Left renal pelvis (tissue), 4 donors: Measurements from ENCODE around the gene MYBL2. TPM values are rescaled to one million over a fixed set of nuclear protein-coding genes. Genes with fewer than 3 reads are reported as not detected.

Source experiments
- DNase-seq, 4 donors: peaks; one replicate each; pipeline ENCODE4 v3.0.0-alpha.2; 2013; ENCODE audit warnings: low read depth in 4 of 4, low spot score in 3 of 4
- polyA plus RNA-seq, 4 donors: library from polyadenylated mRNA; unstranded; fragments of 120-200 nt; gene quantifications; one replicate each; pipeline ENCODE4 v1.2.1, GENCODE V29; 2013; ENCODE audit not compliant: insufficient read length in 4 of 4

Gene MYBL2
- polyA plus RNA-seq, 4 donors = 19.2 to 27.5 (median 25.1) TPM

DNA sequence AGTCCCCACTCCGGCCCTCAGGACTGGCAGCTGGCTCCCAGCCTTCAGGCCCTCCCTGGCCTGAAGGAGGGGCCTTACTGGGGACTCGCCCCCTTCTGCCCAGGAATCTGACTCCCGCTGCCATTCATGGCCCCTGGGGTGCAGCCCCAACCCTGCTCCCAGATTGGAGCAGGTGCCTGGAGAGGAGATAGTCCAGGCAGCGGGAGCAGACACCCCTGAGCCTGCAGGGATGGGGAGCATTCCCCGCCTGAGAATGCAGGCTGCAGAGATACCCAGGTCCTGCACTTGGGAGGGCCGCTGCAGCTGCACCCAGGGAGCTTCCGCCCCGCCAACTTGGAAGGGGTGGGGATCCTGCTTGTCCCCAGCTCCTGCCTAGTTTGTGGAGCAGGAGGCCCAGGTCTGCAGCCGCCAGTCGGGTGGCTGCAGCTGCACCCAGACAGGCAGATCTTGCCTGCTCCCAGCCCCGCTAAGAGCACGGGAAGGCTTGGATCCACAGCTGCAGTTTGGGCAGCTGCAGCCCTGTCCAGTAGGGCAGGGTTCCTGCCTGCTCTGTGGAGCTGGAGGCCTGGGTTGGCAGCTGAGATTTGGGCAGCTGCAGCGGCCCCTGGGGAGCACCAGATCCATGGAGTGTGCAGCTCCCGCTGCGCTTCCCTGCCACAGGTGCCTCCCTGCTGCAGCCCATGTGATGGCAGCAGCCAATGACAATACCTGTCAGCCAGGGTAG lies 54.7 kb downstream of the MYBL2 start:
- no peak for DNase-seq

DNA sequence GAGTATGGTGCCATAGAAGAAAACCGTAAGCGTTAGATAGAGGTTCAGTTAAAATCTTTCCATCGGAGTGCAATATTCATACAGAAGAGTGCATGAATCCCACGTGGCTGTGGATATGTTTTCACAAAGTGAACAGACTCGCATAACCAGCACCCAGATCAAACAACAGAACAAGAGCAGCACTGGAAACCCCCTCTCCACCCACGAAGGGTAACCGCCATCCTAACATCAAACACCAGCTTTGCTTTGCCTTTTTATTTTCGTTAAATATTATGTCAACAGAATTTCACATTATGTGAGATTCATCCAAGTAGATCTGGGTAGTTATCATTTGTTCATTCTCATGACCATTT lies 55.2 kb downstream of the MYBL2 start:
- no peak for DNase-seq

DNA sequence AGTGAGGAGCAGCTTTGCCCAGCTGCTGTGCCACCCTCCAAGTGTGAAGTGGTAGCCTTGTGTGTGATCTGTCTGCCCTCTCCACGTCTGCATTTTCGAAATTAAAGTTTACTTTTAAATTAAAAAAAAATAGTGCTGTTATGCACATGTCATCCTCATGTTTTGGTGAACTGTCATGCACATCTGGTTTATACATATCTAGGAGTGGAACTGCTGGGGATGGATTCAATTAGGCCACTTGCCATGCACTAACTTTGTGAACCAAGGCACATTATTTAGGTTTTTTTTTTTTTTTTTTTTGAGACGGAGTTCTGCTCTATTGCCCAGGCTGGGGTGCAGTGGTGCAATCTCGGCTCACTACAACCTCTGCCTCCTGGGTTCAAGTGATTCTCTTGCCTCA lies 56.3 kb downstream of the MYBL2 start:
- no peak for DNase-seq

DNA sequence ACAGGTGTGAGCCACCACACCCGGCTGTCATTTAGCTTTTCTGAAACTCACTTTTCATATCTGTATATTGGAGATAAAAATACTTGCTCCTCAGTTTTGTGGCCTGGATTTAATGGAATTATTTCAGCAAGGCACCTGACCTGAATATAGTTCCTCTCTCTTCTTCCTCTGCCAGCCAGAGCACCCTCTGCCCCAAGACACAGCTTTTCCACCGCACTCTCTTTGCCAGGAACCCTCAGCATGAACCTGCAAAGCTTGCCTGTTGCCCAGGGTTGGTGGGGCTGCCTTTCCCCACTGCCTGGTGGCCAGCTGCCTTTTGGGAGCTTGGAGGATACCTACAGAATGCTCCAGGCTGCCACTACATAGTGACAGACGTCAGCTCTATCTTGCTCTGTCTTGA lies 56.8 kb downstream of the MYBL2 start:
- DNase-seq = no peak

DNA sequence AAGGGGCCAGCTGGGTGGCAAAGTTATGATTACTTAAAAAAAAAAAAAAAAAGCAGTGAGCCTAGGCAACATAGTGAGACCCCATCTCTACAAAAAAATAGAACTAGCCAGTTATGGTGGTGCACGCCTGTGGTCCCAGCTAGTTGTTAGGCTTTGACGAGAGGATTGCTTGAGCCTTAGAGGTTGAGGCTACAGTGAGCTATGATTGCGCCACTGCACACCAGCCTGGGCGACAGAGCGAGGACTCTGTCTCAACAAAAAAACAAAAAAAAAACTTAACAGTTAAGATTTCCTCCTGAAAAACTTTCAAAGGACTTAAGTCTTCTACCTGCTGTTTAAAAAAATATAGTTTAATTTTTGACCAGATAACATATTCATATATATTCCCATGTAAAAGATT lies 57.5 kb downstream of the MYBL2 start:
- no peak for DNase-seq

DNA sequence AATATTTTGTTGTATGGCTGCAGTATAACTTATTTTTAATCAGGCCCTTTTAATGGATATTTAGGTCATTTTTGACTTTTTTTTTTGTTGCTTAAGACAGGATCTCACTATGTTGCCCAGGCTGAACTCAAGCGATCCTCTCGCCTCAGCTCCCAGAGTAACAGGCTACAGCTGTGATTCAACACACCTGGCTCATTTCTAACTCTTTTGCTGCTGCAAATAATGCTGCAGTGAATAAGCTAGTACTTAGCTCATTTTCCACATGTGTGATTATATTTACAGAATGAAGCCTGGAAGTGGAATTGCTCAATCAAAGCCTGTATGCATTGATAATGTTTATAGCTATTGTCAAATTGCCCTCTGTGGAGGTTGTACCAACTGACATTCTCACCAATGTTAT lies 58.8 kb downstream of the MYBL2 start:
- DNase-seq = no peak

DNA sequence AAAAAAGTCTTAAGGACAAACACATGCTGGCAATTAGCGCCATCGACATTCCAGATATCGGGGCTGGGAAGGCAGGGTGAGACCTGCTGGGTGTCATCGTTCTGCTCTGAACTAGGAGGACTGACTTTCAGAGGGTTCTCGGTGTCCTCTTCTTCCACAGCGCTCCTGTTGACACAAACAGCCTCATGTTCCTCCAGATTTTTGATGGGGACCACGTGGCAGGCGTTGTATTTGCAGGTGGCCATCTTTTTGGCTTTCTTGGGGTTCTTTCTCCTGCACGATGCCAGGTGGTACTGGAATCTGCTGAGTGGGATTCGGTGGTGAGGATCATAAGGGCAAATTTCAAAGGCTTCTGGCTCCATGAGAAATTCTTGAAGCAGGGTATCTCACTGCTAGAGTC lies 59.4 kb downstream of the MYBL2 start:
- no peak for DNase-seq

DNA sequence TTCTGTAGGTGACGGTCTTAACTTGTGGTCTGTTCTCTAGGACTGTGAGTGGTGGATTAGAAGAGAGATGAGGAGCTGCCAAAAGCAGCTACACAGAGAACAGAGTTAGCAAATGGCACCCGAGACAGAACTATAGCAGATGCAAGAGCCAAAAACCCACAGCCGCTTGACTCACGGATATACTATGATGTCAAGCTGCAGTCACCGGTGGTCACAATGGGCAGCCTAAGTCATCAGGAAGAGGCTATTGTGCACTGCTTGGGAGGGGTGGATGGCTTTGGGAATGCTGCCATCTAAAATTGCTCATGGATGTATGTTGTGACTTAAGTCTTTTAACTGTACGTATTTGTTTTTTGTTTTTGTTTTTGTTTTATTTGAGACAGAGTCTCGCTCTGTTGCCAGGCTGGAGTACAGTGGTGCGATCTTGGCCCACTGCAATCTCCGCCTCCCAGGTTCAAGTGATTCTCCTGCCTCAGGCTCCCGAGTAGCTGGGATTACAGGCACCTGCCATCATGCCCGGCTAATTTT lies 60.0 kb downstream of the MYBL2 start, which contains the start of gene GTSF1L:
Gene GTSF1L, minus strand, starts transcription at position 192 of the 528 bp plus-strand sequence. CDS start 308 bp downstream, outside the sequence.
- no peak for DNase-seq

DNA sequence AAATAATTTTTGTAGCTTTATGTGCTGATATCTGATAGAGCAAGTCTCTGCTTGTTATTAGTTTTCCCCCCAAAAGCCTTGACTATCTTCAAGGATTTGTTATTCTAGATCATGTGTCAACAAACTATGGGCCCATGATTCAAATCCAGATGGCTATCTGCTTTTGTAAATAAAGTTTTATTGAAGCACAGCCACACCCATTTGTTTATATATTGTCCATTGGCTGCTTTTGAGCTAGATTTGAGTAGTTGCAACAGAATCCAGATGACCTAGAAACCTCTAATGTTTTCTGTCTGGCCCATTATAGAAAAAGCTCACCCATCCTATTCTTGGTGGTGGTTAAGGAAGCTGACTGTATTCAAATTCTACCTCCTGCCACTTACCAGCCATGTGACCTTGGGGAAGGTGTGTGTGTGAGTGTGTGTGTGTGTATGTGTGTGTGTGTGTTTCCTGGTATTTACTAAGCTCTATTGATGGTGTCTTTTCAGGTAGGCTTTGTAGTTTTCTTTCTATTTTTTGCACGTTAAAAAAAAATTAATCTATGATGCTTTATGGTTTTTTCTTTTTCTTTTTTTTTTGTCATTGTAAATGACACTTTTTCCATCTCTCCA lies 61.2 kb downstream of the MYBL2 start:
- no peak for DNase-seq

DNA sequence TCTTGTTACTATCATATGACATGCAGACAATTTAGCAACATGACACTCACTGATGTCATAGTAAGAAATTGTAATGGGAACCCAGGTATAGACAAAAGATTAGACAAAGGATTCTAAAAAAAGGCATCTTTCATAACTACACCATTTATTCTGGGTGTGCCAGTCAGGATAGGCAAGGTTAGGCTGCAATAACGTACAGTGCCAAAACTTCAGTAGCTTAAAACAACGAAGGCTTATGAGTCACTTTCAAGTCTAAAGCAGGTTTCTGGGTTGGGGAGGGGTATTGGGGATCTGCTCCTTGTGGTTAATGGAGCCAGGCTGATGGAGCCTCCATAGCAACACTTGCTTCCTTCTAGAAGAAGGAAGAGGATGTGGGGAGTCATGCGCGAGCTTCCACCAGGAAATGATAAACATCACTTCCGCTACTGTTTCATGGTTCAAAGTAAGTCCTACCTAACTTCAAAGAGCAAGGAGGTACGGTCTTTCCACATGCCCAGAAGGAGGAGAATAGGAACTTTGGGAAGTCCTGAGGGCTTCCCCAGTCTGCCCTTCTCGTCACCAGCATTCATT lies 61.9 kb downstream of the MYBL2 start:
- DNase-seq = no peak

DNA sequence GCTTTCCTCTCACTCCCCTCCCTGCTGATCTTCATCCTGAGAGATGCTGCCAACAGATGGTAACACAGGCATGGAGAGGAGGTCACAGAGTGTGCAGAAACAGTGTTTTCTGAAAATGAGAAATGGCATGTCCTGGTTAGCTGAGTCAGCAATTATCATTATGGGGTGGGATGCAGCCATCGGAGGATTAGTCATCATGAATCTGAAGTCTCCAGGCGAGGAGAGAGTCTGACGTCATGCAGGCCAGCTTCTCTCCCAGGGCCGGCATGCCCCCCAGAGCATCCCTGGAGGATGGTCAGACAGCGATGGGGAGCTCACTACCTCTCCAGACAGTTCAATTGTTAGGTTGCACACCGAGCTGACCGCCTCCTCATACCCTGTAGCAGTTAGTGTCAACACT lies 64.6 kb downstream of the MYBL2 start:
- no peak for DNase-seq

DNA sequence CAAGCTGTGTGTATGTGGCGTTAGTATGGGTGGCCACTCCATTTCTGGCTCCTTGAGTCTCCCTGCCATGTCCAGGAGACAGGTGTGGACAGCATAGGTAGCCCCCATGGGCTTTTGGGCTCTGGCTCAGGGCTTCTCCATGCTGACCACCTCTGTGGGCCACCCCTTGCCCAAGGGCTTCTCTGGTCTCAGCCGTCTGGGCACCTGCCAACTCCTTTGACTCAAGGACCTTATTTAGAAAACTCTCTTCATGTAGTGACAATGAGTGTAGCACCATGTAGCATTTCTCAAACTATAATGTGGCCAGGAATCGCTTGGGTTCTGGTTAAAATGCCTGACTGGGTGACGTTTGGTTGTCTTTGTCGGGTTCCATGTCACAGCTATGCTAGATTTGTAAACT lies 65.0 kb downstream of the MYBL2 start:
- no peak for DNase-seq

DNA sequence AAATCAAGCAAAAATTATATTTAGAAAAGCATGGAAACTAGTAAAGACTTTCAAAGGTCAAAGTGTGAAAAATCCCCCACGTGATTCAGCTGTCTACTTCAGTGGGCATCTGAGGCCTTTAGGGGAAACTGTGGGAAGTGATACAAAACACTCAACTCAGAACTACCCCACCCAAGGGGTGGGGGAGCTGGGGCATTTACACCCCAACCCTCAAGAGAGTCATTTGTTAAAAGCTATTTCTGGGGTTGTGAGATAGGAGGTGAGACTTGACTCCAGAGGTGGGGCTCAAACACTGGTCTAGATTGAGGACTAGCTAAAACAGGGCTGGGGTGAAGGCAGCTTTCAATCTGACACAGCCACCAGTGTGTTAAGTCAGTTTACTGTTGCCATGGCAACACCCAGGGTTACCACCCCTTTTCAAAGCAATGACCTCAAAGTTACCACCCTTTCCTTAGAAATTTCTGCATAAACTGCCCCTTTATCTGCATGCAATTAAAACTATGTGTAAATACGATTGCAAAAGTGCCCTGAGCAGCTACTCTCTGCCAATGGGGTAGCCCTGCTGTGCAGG lies 69.8 kb downstream of the MYBL2 start:
- DNase-seq = no peak

DNA sequence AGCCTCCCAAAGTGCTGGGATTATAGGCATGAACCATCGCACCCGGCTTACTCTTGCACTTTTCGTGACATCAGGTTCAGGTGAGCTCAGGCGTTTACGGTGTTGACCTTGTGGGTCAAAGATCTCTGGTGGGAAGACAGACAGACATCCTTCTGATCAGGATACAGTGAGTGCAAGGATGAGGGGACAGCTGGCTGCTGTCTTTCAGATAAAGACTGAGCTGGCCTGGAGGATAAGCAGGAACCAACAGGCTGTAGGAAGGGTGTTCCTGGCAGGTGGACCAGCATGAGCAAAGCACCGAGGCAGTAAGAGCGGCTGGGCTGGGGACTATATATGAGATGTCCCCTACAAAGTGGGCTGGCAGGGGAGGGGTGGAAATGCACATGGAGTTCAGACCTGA lies 71.0 kb downstream of the MYBL2 start:
- DNase-seq = no peak

DNA sequence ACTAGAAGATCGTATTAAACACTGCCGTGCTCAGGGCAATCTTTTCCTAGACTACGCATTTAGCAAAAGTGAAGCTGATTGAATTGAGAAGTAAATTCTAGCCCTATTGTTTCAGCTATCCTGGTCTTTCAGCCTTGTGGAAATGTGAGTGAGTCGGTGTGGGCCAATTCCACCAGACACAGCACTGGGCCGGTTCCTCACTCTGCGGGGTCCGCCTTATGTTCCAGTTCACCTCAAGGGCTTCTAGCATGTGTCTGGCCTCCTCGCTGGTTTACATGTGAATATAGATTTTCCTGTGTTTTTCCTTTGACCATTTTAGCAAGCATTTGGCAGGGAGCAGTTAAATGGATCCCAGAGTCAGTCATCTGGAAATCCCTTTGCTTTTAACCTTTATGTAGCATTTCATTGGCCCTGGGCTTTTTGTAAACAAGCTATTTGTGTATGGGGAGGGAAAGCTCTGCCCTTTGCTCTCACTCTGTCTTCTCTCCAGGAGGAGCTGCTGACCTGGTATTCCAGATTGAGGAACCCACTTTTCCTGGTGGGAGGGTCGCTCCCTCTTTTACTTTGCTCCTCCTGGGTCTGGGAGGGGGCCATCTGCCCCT lies 72.3 kb downstream of the MYBL2 start:
- no peak for DNase-seq

DNA sequence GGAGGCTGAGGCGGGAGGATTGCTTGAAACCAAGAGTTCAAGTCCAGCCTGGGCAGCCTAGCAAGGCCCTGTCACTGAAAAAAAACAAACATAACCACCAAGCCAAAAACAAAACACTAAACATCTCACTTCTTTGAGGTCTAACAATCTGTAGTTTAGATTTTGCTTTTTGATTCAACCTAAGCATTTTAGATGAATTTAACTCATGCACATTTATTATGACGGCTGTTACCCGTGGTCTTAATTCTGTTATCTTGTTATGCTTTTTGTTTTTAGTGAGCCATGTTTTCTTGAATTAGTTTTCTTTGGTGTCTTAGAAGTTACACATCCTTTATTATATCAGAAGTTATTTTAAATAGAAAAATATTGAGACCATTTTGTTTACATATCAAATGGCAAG lies 73.7 kb downstream of the MYBL2 start:
- DNase-seq = no peak

DNA sequence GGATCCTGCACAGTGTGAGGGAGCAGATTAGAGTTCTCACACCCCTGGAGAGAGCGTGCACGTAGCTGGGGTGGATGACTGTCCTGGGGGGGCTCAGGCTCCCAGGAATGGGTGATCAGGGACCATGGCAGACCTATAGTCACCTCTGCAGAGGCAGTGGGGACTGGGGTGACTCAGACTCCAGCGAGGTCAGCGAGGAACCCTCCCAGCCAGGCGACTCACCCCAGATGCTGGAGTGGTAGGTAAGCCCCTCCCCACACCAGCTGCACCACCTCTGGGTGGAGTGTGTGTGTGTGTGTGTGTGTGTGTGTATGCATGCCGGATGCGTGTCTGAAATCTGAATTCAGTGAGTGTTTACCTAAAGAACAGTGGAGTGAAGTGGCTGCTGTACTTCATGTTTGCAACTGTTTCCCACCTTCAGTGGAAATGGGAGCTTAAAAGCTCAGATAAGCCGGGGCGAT lies 77.3 kb downstream of the MYBL2 start:
- no peak for DNase-seq

DNA sequence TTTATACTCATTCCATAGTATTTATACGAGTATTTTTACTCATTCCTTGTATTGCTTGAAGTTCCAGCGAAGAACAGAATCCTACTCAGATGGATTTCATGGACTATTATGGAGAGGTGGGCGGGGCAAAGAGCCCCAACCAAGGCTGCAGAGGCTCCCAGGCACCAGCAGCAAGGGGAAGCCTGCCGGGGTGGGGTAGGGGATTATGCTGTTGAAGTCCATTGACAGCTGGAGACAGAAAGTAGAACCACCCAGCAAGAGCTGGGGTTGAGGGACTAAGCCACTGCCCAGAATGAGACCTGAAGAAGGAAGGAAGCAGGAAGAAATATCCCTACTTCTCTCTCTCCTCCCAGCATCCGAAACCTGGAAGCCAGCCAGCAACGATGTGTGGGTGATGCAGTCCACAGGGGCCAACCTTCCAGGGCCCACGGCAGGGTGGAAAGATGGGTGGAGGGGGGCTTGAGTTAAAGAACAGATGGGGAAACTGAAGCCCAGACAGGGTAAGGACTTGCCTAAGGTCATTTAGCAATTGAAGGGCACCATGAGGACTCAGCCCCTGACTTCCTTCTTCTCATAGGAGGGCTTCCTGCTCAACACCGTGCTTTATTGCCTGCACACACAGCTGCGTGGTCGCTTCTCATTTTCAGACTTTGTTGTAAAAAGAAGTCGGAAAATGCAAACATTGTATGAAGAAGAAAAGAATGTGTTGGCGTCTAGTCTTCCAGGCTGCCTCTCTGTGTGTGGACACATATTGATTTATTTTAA lies 78.2 kb downstream of the MYBL2 start:
- DNase-seq = no peak

DNA sequence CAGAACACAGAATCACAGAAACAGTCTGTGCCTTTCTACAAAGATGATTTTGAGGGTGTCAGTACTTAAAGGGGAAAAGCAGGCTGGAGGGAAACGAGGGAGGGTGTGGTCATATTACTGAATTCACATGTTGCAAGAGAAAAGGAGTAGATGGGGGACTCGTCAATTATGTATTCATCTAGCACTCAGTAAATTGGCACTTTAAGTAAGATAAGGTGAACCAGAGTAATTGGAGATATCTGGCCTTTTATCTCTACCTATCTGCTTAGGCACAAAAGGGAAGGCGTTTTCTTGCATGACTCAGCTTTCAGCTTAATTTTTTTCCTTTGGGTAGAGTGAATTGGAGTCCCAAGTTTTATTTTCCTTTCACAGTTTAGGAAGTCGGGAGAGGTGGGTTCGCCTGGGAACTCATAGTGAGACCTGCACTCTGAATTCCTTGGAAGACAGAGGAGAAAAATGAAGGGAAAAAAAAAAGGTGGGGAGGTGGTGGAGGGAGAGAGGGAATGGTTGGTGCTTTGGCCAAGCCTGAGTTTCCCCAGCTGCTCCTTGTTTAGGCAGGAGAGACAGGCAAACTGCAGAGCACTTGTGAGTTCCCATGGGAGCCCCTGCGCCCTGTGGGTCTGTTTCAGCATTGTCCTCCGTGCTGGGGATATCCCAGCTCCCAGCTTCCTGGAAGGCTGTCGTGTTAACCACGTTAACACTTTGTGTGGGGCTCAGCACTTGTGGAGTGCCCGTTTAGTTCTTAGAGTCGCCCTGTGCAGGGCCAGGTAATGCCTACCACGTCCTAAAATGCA lies 79.6 kb downstream of the MYBL2 start:
- no peak for DNase-seq

DNA sequence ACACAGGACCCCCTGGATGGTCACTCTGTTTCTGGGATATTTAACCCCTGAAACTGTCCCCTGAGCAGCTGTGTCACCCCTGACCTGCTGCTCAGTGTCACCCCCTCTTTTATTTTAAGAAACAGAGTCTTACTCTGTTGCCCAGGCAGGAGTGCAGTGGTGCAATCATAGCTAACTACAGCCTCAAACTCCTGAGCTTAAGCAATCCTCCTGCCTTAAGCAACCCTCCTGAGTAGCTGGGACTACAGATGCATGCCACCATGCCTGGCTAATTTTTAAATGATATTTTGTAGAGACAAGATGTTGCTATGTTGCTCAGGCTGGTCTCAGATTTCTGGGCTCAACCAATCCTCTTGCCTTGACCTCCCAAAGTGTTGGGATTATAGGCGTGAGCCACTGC lies 81.4 kb downstream of the MYBL2 start:
- no peak for DNase-seq
